C4-2B (cell line): ENCODE results near the gene GTPBP6.

Source experiments
- H3K27ac ChIP-seq: fragments of 450-650 bp; 2 replicates; pipeline ENCODE4 v1.5.1; 2017
- CTCF ChIP-seq: fragments of 450-650 bp; conservative IDR thresholded peaks from 2 replicates; pipeline ENCODE4 v1.5.1; 2017; ENCODE audit warnings: mild to moderate bottlenecking
- ZFX ChIP-seq: fragments of 450-650 bp; IDR thresholded peaks from 2 replicates; pipeline ENCODE4 v1.6.1; 2017

Gene GTPBP6

DNA sequence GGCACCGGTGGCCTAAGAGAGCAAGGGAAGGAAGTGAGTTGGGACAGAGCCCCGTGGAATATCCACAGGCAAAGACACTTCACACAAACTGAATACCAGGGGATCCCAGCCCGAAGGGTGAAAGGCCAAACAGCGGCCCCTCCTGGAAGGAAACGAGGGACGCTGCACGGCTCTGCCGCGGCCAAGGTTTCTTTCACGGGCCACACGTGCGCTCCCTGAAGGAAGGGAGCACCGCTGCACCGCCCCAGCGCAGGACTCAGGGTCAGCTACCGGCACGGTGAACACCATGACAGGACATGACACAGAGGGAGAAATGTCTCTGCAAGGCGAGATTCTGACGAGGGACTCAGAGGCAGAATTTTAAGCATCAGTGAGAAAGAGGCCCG lies 31.5 kb upstream of the GTPBP6 start:
- TF ChIP-seq CTCF: no peak
- no peak for TF ChIP-seq ZFX
- no peak overlapping the region for H3K27ac ChIP-seq

DNA sequence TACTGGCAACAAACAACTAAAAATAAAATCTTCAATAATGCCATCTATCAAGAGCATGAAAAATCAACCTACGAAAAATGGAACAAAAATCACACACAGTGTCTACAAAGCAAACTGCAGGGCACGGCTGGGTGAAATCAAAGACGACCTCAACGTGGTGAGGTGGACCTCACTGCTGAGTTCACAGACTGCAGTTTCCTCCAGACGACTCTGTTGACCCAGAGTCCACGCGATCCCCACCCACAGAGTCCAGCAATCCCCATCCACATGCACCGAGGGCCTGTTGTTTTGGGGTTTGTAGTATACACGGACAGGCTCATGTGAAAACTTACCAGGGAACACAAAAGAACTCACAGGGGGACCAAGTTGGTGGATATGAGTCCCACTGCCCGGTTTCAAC lies 31.1 kb upstream of the GTPBP6 start:
- TF ChIP-seq ZFX (no peak), CTCF (no peak)

DNA sequence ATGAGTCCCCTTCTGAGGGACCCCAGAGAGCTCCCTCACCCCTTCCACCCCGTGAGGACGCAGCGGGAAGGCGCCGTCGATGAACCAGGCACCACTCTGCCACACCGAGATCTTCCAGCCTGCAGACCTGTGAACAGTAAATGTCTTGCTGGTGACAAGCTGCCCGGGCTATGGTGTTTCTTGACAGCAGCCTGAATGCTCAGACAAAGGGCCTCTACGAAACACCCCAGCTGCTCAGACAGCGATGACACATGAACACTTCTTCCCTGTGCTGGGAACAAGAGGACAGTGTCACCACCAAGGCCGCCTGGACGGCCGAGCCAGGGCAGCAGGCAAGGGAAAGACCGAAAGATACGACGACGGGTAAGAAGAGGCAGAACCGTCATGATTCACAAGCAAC lies 30.6 kb upstream of the GTPBP6 start:
- H3K27ac ChIP-seq: no peak overlapping the region
- TF ChIP-seq CTCF (no peak), ZFX (no peak)

More for the DNA sequence above, 31.1 kb upstream of the GTPBP6 start:
- H3K27ac ChIP-seq: no peak overlapping the region

- H3K27ac ChIP-seq: no peak overlapping the region
- TF ChIP-seq CTCF (no peak), ZFX (no peak)
Measured at GRCh38 chrX:348461-349117, 30.0 kb upstream of the GTPBP6 start.

- TF ChIP-seq CTCF (no peak), ZFX (no peak)
- H3K27ac ChIP-seq: no peak overlapping the region
Measured at GRCh38 chrX:347351-348117, 28.9 kb upstream of the GTPBP6 start.

GRCh38 chrX:346034-346813 lies 27.6 kb upstream of the GTPBP6 start:
- TF ChIP-seq ZFX (no peak), CTCF (no peak)
- H3K27ac ChIP-seq: no peak overlapping the region
